Subcutaneous adipose tissue (tissue), 4 donors: ENCODE measurements around the gene TPRN. TPM values are rescaled to one million over a fixed set of nuclear protein-coding genes. Genes with fewer than 3 reads are reported as not detected.

ENCODE experiments used
- CTCF ChIP-seq: fragments of 450-650 bp; IDR thresholded peaks from one replicate; pipeline ENCODE4 v1.5.1; 2016; ENCODE audit warnings: low read depth, mild to moderate bottlenecking, control low read depth, antibody characterized with exemption, moderate library complexity
- total RNA-seq, 4 donors: library from RNA; depleted of rRNA; stranded (reverse); fragments of >200 nt; gene quantifications; one replicate each; pipeline ENCODE4 v1.1.0, GENCODE V29; 2016

Gene TPRN
- total RNA-seq, 4 donors from 2014 or later = 1.8 to 10.5 (median 4.9) TPM

DNA sequence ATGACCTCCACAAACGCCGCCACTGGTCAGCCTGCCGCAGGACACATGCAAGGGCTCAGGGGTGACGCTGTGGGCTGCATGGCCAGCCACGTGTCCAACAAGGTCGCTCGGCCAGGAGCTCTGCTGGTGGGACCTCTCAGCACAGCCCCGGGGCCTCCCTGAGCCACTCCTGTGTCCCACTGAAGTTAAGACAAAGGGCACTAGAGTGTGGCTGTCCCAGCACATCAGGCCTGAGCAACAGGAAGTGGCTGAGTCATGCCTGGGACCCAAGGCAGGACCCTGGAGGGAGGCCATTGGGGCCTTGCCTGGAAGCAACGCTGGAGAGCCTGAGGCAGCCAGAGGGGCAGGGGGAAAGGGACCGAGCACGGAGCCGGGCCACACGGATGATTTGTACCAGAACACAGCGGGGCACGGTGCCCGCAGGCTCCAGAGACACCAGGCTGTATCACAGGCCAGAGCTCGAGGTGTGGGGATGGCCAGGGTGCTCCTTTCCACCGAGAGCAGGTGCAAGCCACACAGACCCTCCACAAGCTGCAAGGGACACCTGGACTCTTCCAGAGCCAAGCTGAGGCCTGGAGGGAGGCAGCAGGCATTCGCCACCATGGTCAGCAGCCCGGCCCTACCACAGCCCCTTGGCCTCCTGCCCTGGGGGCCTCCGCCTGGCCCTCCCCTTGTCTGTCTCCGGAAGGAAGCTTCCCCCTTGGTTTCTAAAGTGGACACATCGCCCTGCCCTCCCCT, 22.2 kb downstream of the TPRN start:
- TF ChIP-seq CTCF = no peak

DNA sequence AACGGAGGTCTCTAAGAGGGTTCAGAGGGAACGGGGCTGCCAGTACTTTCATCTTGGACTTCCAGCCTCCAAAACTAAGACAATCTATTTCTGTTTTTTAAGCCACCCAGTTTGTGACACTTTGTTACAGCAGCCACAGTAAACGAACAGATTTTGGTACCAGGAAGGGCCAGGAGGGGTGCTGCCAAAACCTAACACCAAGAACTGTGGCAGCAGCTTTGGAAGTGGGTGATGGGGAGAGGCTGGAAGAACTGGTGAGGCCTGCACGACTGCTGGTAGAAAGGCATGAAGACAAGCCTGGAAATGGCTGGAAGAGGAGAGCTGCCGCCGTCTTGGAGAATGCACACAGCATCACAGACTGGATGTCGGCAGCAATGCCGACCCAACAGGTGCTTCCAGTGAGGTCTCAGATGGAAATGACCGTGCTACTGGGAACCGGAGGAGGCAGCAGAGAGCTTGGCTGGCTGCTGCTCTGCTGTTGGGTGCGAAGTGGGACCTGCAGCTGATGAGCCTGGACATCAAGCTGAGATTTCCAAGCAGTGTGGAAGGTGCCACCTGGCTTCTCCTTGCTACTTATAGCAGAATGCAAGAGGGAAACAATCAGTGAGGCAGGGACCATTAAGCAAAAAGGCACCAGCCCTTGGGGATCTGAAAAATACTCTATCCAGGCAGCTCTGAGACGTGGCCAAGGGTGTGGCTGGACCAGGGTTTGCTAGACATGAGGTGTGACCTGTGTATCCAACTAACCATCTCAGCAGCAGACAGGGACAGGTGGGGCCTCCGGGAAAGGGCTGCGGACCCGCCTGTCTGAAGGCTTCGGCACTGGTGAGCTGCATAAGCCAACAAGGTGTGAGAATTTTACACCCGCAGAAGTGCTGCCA, 24.0 kb downstream of the TPRN start:
- TF ChIP-seq CTCF = no peak

DNA sequence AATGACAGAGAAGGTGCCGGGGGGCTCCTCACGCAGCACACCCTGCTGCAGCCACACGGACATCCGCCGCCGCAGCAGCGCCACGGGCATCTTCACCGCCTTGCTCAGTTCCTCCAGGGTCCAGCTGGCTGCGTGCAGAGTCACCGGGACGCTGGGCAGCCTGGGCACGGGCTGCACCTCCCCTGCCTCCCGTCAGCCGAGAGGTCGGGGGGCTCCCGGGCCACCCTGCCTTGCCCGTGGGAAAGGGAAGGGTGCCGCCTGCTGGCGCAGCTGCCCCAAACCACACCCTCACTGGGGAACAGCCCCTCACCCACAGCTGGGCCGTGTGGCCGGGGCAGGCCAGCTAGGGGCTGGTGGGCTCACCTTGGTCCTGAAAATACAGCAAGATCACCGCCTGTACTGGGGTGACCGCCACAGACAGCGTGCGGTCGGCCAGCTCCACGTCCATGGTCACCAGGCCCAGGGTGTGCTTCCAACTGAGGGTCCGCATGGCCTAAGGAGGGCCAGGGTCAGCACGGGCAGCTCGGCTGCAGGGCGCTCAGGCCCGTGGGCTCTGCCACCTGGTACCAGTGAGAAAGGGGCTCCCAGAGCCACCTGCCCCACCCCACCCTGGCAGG, 25.1 kb downstream of the TPRN start:
- TF ChIP-seq CTCF = no peak

- no peak for TF ChIP-seq CTCF
Observed at GRCh38 chr9:137174722-137175293, 25.7 kb downstream of the TPRN start.

GRCh38 chr9:137173796-137174664, 26.5 kb downstream of the TPRN start:
- TF ChIP-seq CTCF = no peak

- no peak for TF ChIP-seq CTCF
Observed at GRCh38 chr9:137172901-137173795, 27.4 kb downstream of the TPRN start.
